Dermis blood vessel endothelial cell (primary cell): ENCODE results near the gene PICK1. TPM values are rescaled to one million over a fixed set of nuclear protein-coding genes. Genes with fewer than 3 reads are reported as not detected.

ENCODE experiments used
- DNase-seq: peaks from one replicate; pipeline ENCODE4 v3.0.0; 2010
- total RNA-seq: library from RNA; depleted of rRNA; stranded (reverse); fragments of >200 nt; gene quantifications from 2 replicates; pipeline ENCODE4 v1.2.3, GENCODE V29; 2014

Gene PICK1
- 15.5 and 18.7 TPM in 2 replicates for total RNA-seq

- peak; percentile 88 for DNase-seq
These were observed at the start of gene PICK1 for GRCh38 chr22:38056969-38057891. Gene PICK1 (plus strand): TSS chr22:38057404. CDS start chr22:38057810, 406 bp downstream.

- DNase-seq, result no peak
These were observed 48.0 kb upstream of the PICK1 start for GRCh38 chr22:38009000-38009806.

- DNase-seq, result peak; percentile 53
These were observed 44.6 kb upstream of the PICK1 start for GRCh38 chr22:38012604-38013072.

DNA sequence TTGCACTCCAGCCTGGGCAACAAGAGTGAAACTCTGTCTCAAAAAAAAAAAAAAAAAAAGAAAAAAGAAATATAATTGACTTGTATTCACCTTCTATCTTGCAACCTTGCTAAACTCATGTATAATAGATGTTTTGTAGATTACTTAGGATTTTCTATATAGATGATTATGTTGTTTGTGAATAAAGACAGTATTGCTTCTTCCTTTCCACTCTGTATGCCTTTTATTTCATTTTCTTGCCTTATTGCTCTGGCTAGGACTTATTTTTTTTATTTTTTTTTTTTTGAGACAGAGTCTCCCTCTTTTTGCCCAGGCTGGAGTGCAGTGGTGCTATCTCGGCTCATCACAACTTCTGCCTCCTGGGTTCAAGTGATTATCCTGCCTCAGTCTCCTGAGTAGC is 43.1 kb upstream of the PICK1 start:
- DNase-seq, result no peak

DNA sequence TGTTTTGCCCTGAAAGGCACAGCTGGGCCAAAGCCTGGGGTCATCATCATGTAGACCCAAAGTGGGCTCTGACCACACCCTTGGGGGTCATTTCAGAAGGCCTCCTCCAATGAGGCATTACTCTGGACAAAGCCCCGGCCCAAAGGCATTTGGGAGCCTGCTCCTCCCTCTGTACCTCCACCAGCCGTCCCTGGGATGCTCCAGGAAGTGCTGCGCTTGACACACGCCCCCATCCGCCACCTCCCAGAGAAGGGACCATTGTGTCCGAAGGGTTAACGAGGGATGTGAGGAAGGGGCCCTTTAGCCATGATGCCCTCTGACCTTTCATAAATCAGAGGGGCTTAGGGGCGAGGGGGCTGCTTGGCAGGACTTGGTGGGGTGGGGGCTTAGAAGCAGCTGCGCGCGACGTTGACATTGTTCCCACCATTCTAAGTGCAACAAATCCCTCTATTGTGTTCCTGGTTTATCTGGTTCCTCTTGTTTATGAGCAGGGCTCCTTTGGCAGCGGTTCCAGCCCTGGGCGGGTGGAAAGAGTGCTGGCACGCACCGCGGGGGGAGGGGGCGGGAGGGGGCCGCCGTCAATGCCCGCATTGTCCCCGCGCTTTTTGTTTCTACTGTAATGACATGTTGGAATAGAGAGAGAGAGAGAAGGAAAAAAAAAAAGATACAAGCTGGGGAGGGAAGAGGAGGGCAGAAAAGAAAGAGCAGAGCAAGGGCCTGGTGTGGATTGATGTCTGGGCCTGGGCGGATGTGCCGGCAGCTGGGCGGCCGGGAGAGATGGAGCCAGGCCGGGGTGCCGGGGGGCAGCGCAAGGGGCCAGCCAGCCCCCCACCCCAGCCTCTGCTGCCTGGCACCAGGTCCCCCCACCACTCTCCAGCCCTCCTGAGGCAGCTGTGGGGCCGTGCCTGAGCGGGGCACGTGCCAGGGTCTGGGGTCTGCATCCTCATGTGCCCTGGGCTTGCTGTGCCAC is 40.7 kb upstream of the PICK1 start:
- DNase-seq, result peak; percentile 66

DNA sequence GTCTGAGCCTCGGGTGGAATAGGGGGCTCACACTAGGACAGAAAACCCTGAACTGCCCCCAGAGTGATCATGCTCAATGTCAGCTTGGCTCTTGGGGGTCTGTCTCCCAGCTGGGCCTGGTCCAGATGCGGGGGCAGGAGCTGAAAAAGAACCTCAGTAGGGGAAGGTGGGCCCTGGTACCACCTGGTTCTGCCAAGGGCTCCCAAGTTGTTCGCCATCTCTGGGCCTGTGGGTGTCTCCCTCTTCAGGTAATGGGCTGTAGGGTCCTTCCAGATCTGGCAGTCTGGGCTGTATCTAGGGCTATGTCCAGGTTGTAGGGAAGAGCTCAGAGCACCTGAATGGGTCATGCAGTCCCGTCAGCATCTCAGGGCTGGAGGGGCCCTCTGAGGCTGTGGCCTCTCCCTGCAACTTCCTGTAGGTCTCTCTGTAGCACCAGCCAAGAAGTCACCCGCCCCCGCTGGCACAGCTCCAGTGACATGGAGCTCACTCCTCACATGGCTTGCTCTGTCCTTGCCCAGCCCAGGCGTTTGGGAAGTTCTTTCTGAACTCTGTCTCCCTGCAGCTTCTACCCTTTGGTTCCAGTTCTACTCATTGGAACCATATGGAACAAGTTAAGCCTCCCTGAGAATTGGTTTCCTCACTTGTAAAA is 39.8 kb upstream of the PICK1 start:
- peak; percentile 53 for DNase-seq

- no peak for DNase-seq
These were observed 39.0 kb upstream of the PICK1 start for GRCh38 chr22:38017939-38018885.

GRCh38 chr22:38018938-38019827 is 38.0 kb upstream of the PICK1 start:
- DNase-seq, result no peak

GRCh38 chr22:38021206-38021605 is 36.0 kb upstream of the PICK1 start:
- DNase-seq, result no peak

DNA sequence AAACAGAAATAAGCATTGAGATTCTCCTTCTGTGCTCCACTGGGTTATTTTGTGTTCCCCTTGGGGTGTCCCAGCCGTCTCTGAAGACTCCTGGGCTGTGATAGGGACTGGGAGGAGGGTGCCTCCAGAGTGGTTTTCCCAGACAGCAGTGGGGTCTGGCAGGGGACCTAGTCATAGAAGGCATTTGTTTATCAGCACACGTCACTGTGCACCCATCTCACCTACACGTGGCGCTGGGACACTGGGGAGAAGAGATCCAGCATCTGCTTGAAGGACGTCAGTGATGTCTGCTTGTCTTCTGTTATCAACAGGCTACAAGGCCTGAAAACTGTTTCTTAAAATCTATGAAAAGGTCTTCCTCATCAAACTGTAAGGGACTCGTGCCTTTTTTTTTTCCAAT is 34.2 kb upstream of the PICK1 start:
- DNase-seq, result no peak

DNA sequence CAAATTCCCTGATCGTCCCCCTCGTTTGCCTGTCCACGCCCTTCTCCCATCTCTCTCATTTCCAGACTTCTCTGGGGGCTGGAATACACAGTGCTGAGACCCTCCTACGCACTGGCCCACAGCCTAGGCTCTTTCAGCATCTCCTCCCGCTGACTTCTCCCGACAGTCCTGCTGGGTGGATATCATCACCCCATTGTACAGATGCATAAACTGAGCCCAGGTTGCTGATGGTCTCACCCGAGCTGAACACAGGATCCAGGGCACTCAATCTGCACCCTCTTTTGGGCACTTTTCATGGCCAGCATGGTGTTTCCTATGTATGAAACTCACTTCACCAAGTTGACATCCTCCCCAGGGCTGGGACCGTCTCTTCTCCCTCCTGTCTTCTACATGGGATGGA is 31.7 kb upstream of the PICK1 start:
- DNase-seq, result no peak

DNA sequence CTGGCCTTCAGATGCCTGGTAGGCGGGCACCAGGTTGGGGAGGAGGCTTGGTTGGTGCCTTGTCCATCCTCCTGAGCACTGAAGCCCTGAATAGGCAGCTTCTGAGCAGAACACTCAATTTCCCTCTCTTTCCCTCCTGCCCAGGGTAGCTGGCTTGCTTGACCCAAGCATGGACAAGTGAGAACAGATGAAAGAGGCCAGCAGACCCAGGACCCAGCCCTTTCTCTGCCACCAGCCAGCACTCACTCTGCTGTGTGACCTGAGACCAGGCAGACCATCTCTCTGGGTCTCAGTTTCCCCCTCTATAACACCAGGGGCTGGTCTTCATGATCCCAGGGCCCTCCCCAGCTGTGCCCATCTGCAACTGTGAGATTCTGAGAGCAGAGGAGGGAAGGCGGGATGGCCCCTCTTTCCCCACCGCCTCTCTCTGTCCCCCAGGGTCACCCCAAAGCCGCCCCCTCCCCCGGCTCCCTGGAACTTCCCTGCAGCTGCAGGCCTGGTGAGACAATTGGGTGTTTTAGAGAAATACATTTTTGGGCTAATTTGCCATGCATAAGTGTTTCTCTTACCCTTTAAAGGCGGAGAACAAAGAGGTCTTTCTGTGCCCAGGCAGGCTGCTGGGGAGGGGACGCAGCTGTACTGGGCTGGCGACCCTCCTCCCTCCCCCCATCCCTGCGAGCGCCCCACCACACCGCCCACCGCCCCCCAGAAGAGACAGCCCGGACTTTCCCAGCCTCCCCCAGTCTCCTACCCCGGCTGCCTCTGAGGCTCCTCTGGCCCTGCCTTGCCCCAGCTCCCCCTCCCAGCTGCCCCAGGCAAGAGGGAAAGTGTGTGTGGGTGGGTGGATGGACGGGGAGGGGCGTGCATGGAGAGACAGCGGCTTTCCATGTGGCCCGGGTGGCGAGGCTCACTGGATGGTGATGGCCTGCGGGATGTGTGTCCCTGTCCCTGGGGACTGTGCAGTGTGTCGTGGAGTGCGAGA is 30.8 kb upstream of the PICK1 start:
- no peak for DNase-seq

DNA sequence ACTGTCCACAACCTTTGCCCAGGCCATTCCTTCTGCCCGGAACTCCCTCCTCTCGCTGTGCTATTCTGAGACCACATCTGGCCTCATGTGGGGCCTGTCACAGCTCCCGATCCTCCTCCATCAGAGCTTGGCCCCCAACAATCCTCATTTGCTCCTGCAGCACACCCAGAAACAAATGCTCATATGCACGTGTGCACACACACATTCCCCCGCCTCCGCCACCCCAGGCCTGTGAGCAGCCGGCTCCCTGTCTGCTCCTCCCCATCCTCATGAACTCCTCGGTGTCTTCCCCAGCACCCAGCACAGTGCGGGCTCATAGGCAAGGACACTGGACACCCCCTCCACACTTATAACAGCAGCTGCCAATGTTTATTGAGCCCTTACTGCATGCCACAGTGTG is 29.7 kb upstream of the PICK1 start:
- no peak for DNase-seq

- no peak for DNase-seq
These were observed 28.7 kb upstream of the PICK1 start for GRCh38 chr22:38028344-38029130.

DNA sequence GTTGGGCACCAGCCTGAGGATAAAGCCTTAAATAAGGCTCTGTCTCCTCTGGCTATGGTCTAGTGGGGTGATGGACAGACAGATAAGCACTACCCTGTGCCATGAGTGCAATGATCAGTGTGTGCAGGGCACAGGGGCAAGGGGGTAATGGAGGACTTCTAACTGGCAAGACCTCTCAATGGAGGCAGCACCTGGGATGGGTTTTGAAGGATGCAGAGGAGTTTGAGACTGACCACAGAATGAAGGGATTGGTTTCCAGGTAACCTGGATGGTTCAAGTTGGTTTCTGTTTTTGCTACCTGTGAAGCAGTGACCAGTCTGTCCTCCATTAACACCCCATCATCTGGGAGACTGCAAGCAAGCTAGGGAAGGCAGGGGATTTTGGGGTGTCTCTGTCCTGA is 27.8 kb upstream of the PICK1 start:
- no peak for DNase-seq

GRCh38 chr22:38029901-38030300 is 27.3 kb upstream of the PICK1 start:
- no peak for DNase-seq
